Ovary (tissue), 9 donors: Measurements from ENCODE around the gene HINT3. TPM values are rescaled to one million over a fixed set of nuclear protein-coding genes. Genes with fewer than 3 reads are reported as not detected.
"Not testable (repeated sequence)": the region's sequence is repeated elsewhere in the genome, so short reads cannot be mapped to it uniquely, and the experiment has no call there.

Source experiments
- DNase-seq, 5 donors: peaks; one replicate each; pipeline ENCODE4 v3.0.0-alpha.2; 2019 to 2020
- H3K27ac ChIP-seq, 2 donors: fragments of 200-600 bp; one replicate each; pipeline versions ENCODE4 v1.5.1 to v1.8.0; 2019 to 2022
- H3K27me3 ChIP-seq: fragments of 200-600 bp; one replicate; pipeline ENCODE4 v1.8.0; 2022
- H3K36me3 ChIP-seq: fragments of 200-600 bp; sonication (generic); one replicate; pipeline ENCODE4 v1.5.1; 2019
- H3K4me1 ChIP-seq: one replicate; pipeline ENCODE4 v1.8.1; 2013; ENCODE audit warnings: mild to moderate bottlenecking, moderate library complexity; ENCODE audit not compliant: insufficient read depth
- H3K4me3 ChIP-seq: fragments of 200-600 bp; sonication (generic); one replicate; pipeline ENCODE4 v1.5.1; 2017
- H3K9me3 ChIP-seq, 2 donors: fragments of 200-600 bp in 1 of 2; sonication (generic) in 1 of 2; one replicate each; pipeline versions ENCODE4 v1.5.1 to v1.8.1; 2013 to 2019; ENCODE audit warnings: mild to moderate bottlenecking in 1 of 2, moderate library complexity in 1 of 2
- EP300 ChIP-seq: sonication (generic); formaldehyde crosslinking; IDR thresholded peaks from one replicate; pipeline ENCODE4 v1.6.1; 2017; ENCODE audit warnings: antibody characterized with exemption
- POLR2A ChIP-seq: fragments of 450-650 bp; IDR thresholded peaks from one replicate; pipeline ENCODE4 v1.6.1; 2017; ENCODE audit warnings: antibody characterized with exemption, mild to moderate bottlenecking, moderate library complexity
- WGBS, 3 donors: extraction: QIAGEN DNeasy Blood & Tissue Kit in 1 of 3; methylation state at CpG; one replicate each; pipeline versions ENCODE4 v1.1.5 to v1.1.7; 2013 to 2017; 5-methylcytosine and 5-hydroxymethylcytosine counted together
- intact Hi-C, 4 donors: fragments of 100-400 bp; cut with DNase I; formaldehyde crosslinking; loops; one replicate each; pipeline versions ENCODE4 v1.11.0 to v1.15.1; 2022 to 2023
- polyA plus RNA-seq, 2 donors: library from polyadenylated mRNA; stranded (reverse); fragments of 200-250 nt in 1 of 2; fragments of 350-450 nt in 1 of 2; fragmentation: Illumina TruSeq in 1 of 2; extraction: RNeasy Lipid Tissue Mini Kit (QIAGEN cat#74804) in 1 of 2; gene quantifications; one replicate each; pipeline ENCODE4 v1.2.3, GENCODE V29; 2013 to 2014
- total RNA-seq, 7 donors: library from RNA; depleted of rRNA in 2 of 7; stranded (reverse); fragments of >200 nt in 2 of 7; fragmentation: NEBNext Ultra II Directional in 3 of 7; extraction: Animal tissue kit (Norgen Biotek cat#: 25700) in 3 of 7; gene quantifications; one replicate each; pipeline versions ENCODE4 v1.1.0 to v1.2.4, GENCODE V29; 2016 to 2023
- TF ChIP-seq, protein P1 (sequence below), 3 donors: fragments of 450-650 bp in 2 of 3; fragments of 200-600 bp in 1 of 3; IDR thresholded peaks; one replicate each; pipeline versions ENCODE4 v1.5.1 to v1.8.0; 2016 to 2022; ENCODE audit warnings: antibody characterized with exemption in 3 of 3, mild to moderate bottlenecking in 1 of 3
- donor health status: DM: no; HTN: no; CAD: no; lungs with moderate emphysema.
- donor health status: DM: no; HTN: no; CAD: no.
- donor health status: Bipolar disorder and iron deficiency.
- donor health status: DM: yes; HTN: yes; CAD: no.
- donor health status: DM: no; HTN: no; CAD: no.
- donor health status: DM: yes; HTN: yes; CAD: no.

The HINT3 gene
- total and polyA plus RNA-seq, 9 donors = 10.3 to 20.4 (median 18.0) TPM

DNA sequence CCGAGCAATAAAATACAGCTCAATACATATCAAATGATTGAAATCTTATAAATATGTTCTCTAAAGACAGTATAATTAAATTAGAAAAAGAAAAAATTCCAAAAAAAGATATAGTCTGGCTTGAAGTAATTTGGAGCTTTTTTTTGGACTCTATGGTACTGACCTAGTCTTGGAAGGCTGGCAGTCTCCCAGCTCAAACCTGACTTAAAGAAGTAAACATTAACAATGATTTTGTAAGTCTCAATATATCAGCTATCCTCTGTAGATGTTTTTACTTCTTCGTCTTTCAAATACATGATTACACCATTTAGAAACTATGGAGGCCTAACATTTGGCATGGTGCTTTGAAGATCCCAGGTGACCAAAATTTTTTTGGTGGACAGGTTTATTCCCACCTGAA, 14.2 kb downstream of the HINT3 start:
- Histone ChIP-seq H3K27me3 (no peaks in the 10 kb centered on the region), H3K36me3 (no peaks in the 10 kb centered on the region), H3K4me1 (no peaks in the 10 kb centered on the region), H3K9me3 (no peaks in the 10 kb centered on the region), H3K27ac (no peak overlapping the region), H3K4me3 (no peak overlapping the region)
- intact Hi-C loops = loop anchor here in 1 of 4 donors (10.0 kb wide), 1 partner anchor 666 kb away; the partner anchor contains the start of gene HDDC2
- TF ChIP-seq EP300 (no peak), POLR2A (no peak)
- TF ChIP-seq, protein P1, sequence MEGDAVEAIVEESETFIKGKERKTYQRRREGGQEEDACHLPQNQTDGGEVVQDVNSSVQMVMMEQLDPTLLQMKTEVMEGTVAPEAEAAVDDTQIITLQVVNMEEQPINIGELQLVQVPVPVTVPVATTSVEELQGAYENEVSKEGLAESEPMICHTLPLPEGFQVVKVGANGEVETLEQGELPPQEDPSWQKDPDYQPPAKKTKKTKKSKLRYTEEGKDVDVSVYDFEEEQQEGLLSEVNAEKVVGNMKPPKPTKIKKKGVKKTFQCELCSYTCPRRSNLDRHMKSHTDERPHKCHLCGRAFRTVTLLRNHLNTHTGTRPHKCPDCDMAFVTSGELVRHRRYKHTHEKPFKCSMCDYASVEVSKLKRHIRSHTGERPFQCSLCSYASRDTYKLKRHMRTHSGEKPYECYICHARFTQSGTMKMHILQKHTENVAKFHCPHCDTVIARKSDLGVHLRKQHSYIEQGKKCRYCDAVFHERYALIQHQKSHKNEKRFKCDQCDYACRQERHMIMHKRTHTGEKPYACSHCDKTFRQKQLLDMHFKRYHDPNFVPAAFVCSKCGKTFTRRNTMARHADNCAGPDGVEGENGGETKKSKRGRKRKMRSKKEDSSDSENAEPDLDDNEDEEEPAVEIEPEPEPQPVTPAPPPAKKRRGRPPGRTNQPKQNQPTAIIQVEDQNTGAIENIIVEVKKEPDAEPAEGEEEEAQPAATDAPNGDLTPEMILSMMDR (IDR thresholded peaks at IDR 0.05) = no peak
- DNase-seq = no peak
- WGBS, 3 donors = 0 to 1% (median 0%) methylated on average over 2 of the region's 2 CpGs

DNA sequence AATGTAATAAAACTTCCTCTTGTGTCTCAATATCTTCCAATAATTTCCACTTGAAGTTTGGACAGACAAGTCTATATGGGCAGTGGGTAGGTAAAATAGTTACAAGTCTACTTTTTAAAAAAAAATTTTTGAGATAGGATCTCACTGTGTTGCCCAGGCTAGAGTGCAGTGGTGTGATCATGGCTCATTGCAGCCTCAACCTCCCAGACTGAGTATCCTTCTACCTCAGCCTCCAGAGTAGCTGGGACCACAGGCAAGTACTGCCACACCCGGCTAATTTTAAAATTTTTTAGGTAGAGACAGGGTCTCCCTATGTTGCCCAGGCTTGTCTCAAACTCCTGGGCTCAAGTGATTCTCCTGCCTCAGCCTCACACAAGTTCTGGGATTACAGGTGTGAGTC, 15.9 kb downstream of the HINT3 start:
- not testable (repeated sequence) for H3K9me3 ChIP-seq, H3K36me3 ChIP-seq, H3K4me3 ChIP-seq, H3K4me1 ChIP-seq, DNase-seq, H3K27me3 ChIP-seq, H3K27ac ChIP-seq
- intact Hi-C loops = loop anchor here in 1 of 4 donors (10.0 kb wide), 1 partner anchor 668 kb away; the partner anchor contains the start of gene HDDC2
- WGBS, 3 donors = 92 to 97% (median 96%) methylated on average over 1 of the region's 1 CpG

DNA sequence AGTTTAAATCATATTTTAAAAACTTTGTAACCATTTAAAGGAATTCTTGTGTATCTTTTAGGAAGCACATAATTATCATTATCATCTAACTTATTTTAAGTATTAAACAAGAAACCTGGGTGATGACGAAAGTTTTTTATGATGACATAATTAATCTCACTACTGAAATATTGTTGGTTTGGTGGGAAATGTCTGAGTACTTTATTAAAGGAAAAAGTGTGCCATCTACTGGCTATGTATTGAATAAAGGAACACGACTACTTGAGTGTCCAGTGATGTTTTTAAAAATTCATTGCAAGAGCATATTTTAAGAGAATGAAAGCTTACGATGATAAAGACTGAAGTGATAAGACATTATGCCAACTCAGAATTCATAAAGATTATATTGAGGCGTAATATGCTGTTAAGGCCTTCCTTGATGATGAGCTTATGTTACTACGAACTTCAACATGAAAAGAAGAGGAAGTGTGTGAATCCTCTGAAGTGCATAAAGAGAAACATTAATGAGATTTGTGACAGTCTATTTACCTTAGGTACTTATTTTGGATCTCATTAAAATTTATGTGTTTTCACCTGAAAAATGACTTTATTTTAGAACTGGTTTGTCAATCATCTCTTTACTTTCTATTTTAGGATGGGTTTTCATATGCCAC, 17.8 kb downstream of the HINT3 start:
- Histone ChIP-seq H3K4me1 (no peaks in the 10 kb centered on the region), H3K27me3 (no peaks in the 10 kb centered on the region), H3K27ac (no peak overlapping the region), H3K4me3 (no peak overlapping the region), H3K9me3 (no peaks in the 10 kb centered on the region), H3K36me3 (no peaks in the 10 kb centered on the region)
- TF ChIP-seq EP300 (no peak), POLR2A (no peak)
- TF ChIP-seq, protein P1 (IDR thresholded peaks at IDR 0.05) = peak; percentile 9 to 40 (median 25)
- 23 to 31% (median 30%) methylated on average over 5 of the region's 5 CpGs for WGBS, 3 donors
- DNase-seq = no peak
- intact Hi-C loops = loop anchor here in 1 of 4 donors (10.0 kb wide), 1 partner anchor 670 kb away; the partner anchor contains the start of gene HDDC2

DNA sequence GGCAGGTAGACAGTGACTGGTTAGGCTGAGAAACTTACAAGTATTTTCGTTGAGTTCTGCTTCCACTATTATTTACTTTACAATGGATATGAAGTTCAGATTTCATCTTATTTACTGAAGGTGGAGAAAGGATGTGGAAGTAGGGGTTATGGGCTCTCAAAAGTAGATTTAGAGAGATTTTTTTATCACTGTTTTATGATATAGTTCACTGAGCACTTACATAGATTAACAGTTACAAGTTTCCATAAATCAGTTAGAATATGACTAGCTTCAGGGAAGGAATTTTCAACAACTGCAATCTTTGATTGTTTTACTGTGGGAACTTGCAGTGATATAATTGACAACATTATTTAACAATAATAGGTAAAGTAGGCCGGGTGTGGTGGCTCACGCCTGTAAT, 22.5 kb downstream of the HINT3 start:
- DNase-seq = no peak
- Histone ChIP-seq H3K4me3 (no peak overlapping the region), H3K4me1 (no peaks in the 10 kb centered on the region), H3K9me3 (no peaks in the 10 kb centered on the region), H3K27ac (no peak overlapping the region), H3K27me3 (no peaks in the 10 kb centered on the region), H3K36me3 (no peaks in the 10 kb centered on the region)
- 87 to 95% (median 87%) methylated on average over 3 of the region's 3 CpGs for WGBS, 3 donors
- TF ChIP-seq, protein P1 (IDR thresholded peaks at IDR 0.05) = no peak
- no peak for TF ChIP-seq EP300
- no peak for TF ChIP-seq POLR2A
- intact Hi-C loops = loop anchor here in 2 of 4 donors (5.0 to 10.0 kb wide), 2 partner anchors 667 to 674 kb away; partner anchors contain the start of gene HDDC2 (in 1 of the 2)

DNA sequence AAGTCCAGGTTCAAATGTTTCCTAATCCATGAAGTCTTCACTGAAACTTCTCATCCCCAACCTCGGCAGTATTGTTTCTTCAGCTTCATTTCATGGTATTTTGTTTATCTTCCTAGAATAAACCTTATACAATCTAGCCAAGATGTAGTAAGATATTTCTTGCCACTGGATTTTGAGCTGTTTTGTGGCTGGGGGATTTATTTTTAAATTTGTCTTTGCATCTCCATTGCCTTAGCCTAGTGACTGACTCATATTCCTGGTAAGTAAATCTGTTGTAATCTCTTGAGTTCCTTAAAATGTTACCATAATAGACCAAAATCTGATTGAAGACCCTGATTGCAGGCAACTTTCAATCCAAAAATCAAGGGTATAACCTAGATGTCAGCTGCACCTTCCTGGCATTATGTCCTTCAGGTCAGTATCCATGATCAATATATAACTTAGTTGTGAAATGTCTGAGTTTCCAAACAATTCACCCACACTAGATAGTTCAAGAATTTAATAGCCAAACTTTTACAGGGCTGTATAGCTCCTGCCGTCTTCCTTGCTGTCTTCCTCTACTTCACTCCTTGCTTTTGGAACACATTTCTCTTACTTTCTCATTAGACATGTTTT, 25.1 kb downstream of the HINT3 start:
- no peaks in the 10 kb centered on the region for H3K4me1 ChIP-seq
- DNase-seq = no peak
- TF ChIP-seq, protein P1 (IDR thresholded peaks at IDR 0.05) = no peak
- TF ChIP-seq EP300 (no peak), POLR2A (no peak)
- WGBS, 3 donors = 89 to 91% (median 90%) methylated on average over 2 of the region's 2 CpGs
- H3K9me3 ChIP-seq = no peaks in the 10 kb centered on the region
- no peaks in the 10 kb centered on the region for H3K27me3 ChIP-seq
- intact Hi-C loops = no loop called here
- no peak overlapping the region for H3K27ac ChIP-seq
- H3K36me3 ChIP-seq = no peaks in the 10 kb centered on the region
- H3K4me3 ChIP-seq = no peak overlapping the region
